Trophoblast cell (in vitro differentiated cells and primary cell): Measurements from ENCODE around the gene BAIAP2L1.

Experiments
- DNase-seq, 2 donors: peaks; one replicate each; pipeline ENCODE4 v3.0.0-alpha.2; 2016
- H2AFZ ChIP-seq: 2 replicates; pipeline ENCODE4 v1.6.1; 2013; ENCODE audit warnings: low read length, moderate library complexity, mild to moderate bottlenecking; ENCODE audit not compliant: insufficient read depth, poor library complexity
- H2AK5ac ChIP-seq: 2 replicates; pipeline ENCODE4 v1.6.1; 2013; ENCODE audit warnings: mild to moderate bottlenecking, low read length
- H2BK120ac ChIP-seq: 2 replicates; pipeline ENCODE4 v1.6.1; 2013; ENCODE audit warnings: low read length, mild to moderate bottlenecking, moderate library complexity; ENCODE audit not compliant: insufficient read depth, poor library complexity
- H2BK12ac ChIP-seq: 2 replicates; pipeline ENCODE4 v1.6.1; 2013; ENCODE audit warnings: mild to moderate bottlenecking, low read length, moderate library complexity
- H2BK5ac ChIP-seq: 2 replicates; pipeline ENCODE4 v1.6.1; 2013; ENCODE audit warnings: low read length, low read depth, moderate library complexity, mild to moderate bottlenecking; ENCODE audit not compliant: poor library complexity
- H3K14ac ChIP-seq: 2 replicates; pipeline ENCODE4 v1.6.1; 2013; ENCODE audit warnings: mild to moderate bottlenecking, low read length
- H3K18ac ChIP-seq: 2 replicates; pipeline ENCODE4 v1.6.1; 2013; ENCODE audit warnings: mild to moderate bottlenecking, low read length
- H3K23ac ChIP-seq: 2 replicates; pipeline ENCODE4 v1.6.1; 2013; ENCODE audit warnings: low read length
- H3K27ac ChIP-seq: 2 replicates; pipeline ENCODE4 v1.5.1; 2013; ENCODE audit warnings: low read depth, mild to moderate bottlenecking, inconsistent platforms, low read length, moderate library complexity
- H3K27me3 ChIP-seq: 2 replicates; pipeline ENCODE4 v1.6.1; 2013; ENCODE audit warnings: inconsistent platforms, mild to moderate bottlenecking, low read length, moderate library complexity; ENCODE audit not compliant: insufficient read depth
- H3K36me3 ChIP-seq, 2 experiments: 1 replicate in 1 of 2; 2 replicates in 1 of 2; pipeline ENCODE4 v1.6.1; 2013; ENCODE audit warnings: low read length in 2 of 2, mild to moderate bottlenecking in 2 of 2, moderate library complexity in 1 of 2; ENCODE audit not compliant: insufficient read depth in 2 of 2, control insufficient read depth in 1 of 2
- H3K4ac ChIP-seq: 2 replicates; pipeline ENCODE4 v1.6.1; 2013; ENCODE audit warnings: low read depth, mild to moderate bottlenecking, low read length, moderate library complexity
- H3K4me1 ChIP-seq, 2 experiments: 1 replicate in 1 of 2; 2 replicates in 1 of 2; pipeline ENCODE4 v1.6.1; 2013; ENCODE audit warnings: low read length in 2 of 2, mild to moderate bottlenecking in 2 of 2, moderate library complexity in 1 of 2; ENCODE audit not compliant: insufficient read depth in 2 of 2, control insufficient read depth in 1 of 2
- H3K4me2 ChIP-seq: 2 replicates; pipeline ENCODE4 v1.6.1; 2013; ENCODE audit warnings: inconsistent platforms, mild to moderate bottlenecking, low read length, moderate library complexity
- H3K4me3 ChIP-seq: 2 replicates; pipeline ENCODE4 v1.5.1; 2013; ENCODE audit warnings: mild to moderate bottlenecking, low read depth, low read length, inconsistent platforms
- H3K79me1 ChIP-seq: one replicate; pipeline ENCODE4 v1.6.1; 2013; ENCODE audit warnings: low read length
- H3K79me2 ChIP-seq: 2 replicates; pipeline ENCODE4 v1.6.1; 2013; ENCODE audit warnings: low read length, mild to moderate bottlenecking; ENCODE audit not compliant: control insufficient read depth, insufficient read depth, poor library complexity
- H3K9ac ChIP-seq: 2 replicates; pipeline ENCODE4 v1.6.1; 2013; ENCODE audit warnings: mild to moderate bottlenecking, low read length
- H3K9me3 ChIP-seq: 2 replicates; pipeline ENCODE4 v1.6.1; 2013; ENCODE audit warnings: low read depth, mild to moderate bottlenecking, control low read depth, inconsistent platforms, low read length; ENCODE audit not compliant: insufficient read depth
- H4K12ac ChIP-seq: 2 replicates; pipeline ENCODE4 v1.6.1; 2013; ENCODE audit warnings: low read depth, mild to moderate bottlenecking, low read length, moderate library complexity
- H4K8ac ChIP-seq: 2 replicates; pipeline ENCODE4 v1.6.1; 2013; ENCODE audit warnings: low read depth, mild to moderate bottlenecking, low read length, moderate library complexity
- H4K91ac ChIP-seq: one replicate; pipeline ENCODE4 v1.6.1; 2013; ENCODE audit warnings: low read depth, mild to moderate bottlenecking, low read length, moderate library complexity
- WGBS: extraction: QIAGEN DNeasy Blood & Tissue Kit; methylation state at CpG from one replicate; pipeline ENCODE4 v1.1.7; 2013; ENCODE audit warnings: missing lambda C conversion rate; ENCODE audit not compliant: insufficient read length, insufficient coverage; ENCODE audit errors: extremely low coverage; 5-methylcytosine and 5-hydroxymethylcytosine counted together

Gene BAIAP2L1

GRCh38 chr7:98286093-98286539 lies 114.8 kb downstream of the BAIAP2L1 start:
- H3K27ac ChIP-seq, result peak overlapping the region; percentile 86
- WGBS, result no CpG with 5 or more reads among the region's 14 CpGs

GRCh38 chr7:98285157-98286092 lies 115.5 kb downstream of the BAIAP2L1 start:
- H3K18ac ChIP-seq, result peak overlapping the region; percentile 91
- peaks cover 29 to 41% of the 10 kb centered on the region in 2 experiments for H3K36me3 ChIP-seq
- no peak overlapping the region for H3K9ac ChIP-seq
- no CpG with 5 or more reads among the region's 21 CpGs for WGBS
- no peaks in the 10 kb centered on the region for H3K27me3 ChIP-seq
- H4K12ac ChIP-seq, result peak overlapping the region; percentile 72
- peak overlapping the region; percentile 90 for H4K91ac ChIP-seq
- peak overlapping the region; percentile 8 for H2AFZ ChIP-seq
- peak overlapping the region; percentile 89 for H2BK120ac ChIP-seq
- peak overlapping the region; percentile 86 for H3K27ac ChIP-seq
- H3K4ac ChIP-seq, result peak overlapping the region; percentile 88
- H3K4me3 ChIP-seq, result peak overlapping the region; percentile 6
- no peaks in the 10 kb centered on the region for H3K9me3 ChIP-seq
- peak overlapping the region; percentile 94 for H2BK5ac ChIP-seq
- H3K4me2 ChIP-seq, result peak overlapping the region; percentile 88
- peaks cover 47 to 63% of the 10 kb centered on the region in 2 experiments for H3K4me1 ChIP-seq
- H3K23ac ChIP-seq, result no peak overlapping the region
- peak overlapping the region; percentile 99 for H2AK5ac ChIP-seq
- peak overlapping the region; percentile 58 for H2BK12ac ChIP-seq
- H3K14ac ChIP-seq, result peak overlapping the region; percentile 96
- peak; percentile 27 to 41 for DNase-seq
- peaks cover 50% of the 10 kb centered on the region for H3K79me1 ChIP-seq
- H4K8ac ChIP-seq, result peak overlapping the region; percentile 84
- H3K79me2 ChIP-seq, result peaks cover 55% of the 10 kb centered on the region

More at GRCh38 chr7:98286093-98286539, 114.8 kb downstream of the BAIAP2L1 start:
- Histone ChIP-seq H3K23ac (no peak overlapping the region), H2BK120ac (peak overlapping the region; percentile 89), H2BK5ac (peak overlapping the region; percentile 94), H3K4me1 (peaks cover 47 to 60% of the 10 kb centered on the region in 2 experiments), H3K79me2 (peaks cover 55% of the 10 kb centered on the region), H4K12ac (peak overlapping the region; percentile 72), H3K27me3 (no peaks in the 10 kb centered on the region), H3K9ac (no peak overlapping the region), H3K18ac (peak overlapping the region; percentile 91), H2AFZ (no peak overlapping the region), H3K36me3 (peaks cover 36 to 48% of the 10 kb centered on the region in 2 experiments), H2AK5ac (peak overlapping the region; percentile 99), H3K4ac (peak overlapping the region; percentile 88), H3K79me1 (peaks cover 50% of the 10 kb centered on the region), H3K4me2 (peak overlapping the region; percentile 52), H3K9me3 (no peaks in the 10 kb centered on the region), H3K4me3 (no peak overlapping the region), H4K91ac (peak overlapping the region; percentile 90), H2BK12ac (peak overlapping the region; percentile 58), H3K14ac (peak overlapping the region; percentile 96), H4K8ac (peak overlapping the region; percentile 84)
- DNase-seq, result peak; percentile 96 to 97

- H4K91ac ChIP-seq, result peak overlapping the region; percentile 90
- peaks cover 47 to 63% of the 10 kb centered on the region in 2 experiments for H3K4me1 ChIP-seq
- H3K27me3 ChIP-seq, result no peaks in the 10 kb centered on the region
- peak overlapping the region; percentile 84 for H4K8ac ChIP-seq
- peak overlapping the region; percentile 91 for H3K18ac ChIP-seq
- peak; percentile 91 to 92 for DNase-seq
- peak overlapping the region; percentile 8 for H2AFZ ChIP-seq
- no peak overlapping the region for H3K23ac ChIP-seq
- peaks cover 55% of the 10 kb centered on the region for H3K79me2 ChIP-seq
- peaks cover 28 to 38% of the 10 kb centered on the region in 2 experiments for H3K36me3 ChIP-seq
- peak overlapping the region; percentile 88 for H3K4me2 ChIP-seq
- peak overlapping the region; percentile 49 for H2BK120ac ChIP-seq
- WGBS, result no CpG with 5 or more reads among the region's 20 CpGs
- peak overlapping the region; percentile 3 for H2BK12ac ChIP-seq
- H4K12ac ChIP-seq, result no peak overlapping the region
- H3K27ac ChIP-seq, result peak overlapping the region; percentile 86
- no peak overlapping the region for H3K9ac ChIP-seq
- no peaks in the 10 kb centered on the region for H3K9me3 ChIP-seq
- peak overlapping the region; percentile 94 for H2BK5ac ChIP-seq
- H2AK5ac ChIP-seq, result peak overlapping the region; percentile 31
- H3K4ac ChIP-seq, result peak overlapping the region; percentile 88
- H3K14ac ChIP-seq, result peak overlapping the region; percentile 96
- peaks cover 50% of the 10 kb centered on the region for H3K79me1 ChIP-seq
- no peak overlapping the region for H3K4me3 ChIP-seq
Observed at GRCh38 chr7:98284335-98285036, 116.4 kb downstream of the BAIAP2L1 start.

GRCh38 chr7:98283887-98284222 lies 117.0 kb downstream of the BAIAP2L1 start:
- H3K4me3 ChIP-seq, result peak overlapping the region; percentile 44
- H2BK5ac ChIP-seq, result peak overlapping the region; percentile 65
- no peaks in the 10 kb centered on the region for H3K27me3 ChIP-seq
- H3K18ac ChIP-seq, result peak overlapping the region; percentile 71
- peak overlapping the region; percentile 62 for H4K8ac ChIP-seq
- H3K23ac ChIP-seq, result no peak overlapping the region
- peak overlapping the region; percentile 86 for H3K27ac ChIP-seq
- H3K79me1 ChIP-seq, result peaks cover 50% of the 10 kb centered on the region
- no peak for DNase-seq
- peak overlapping the region; percentile 87 for H2AK5ac ChIP-seq
- H4K12ac ChIP-seq, result peak overlapping the region; percentile 31
- peak overlapping the region; percentile 88 for H3K4ac ChIP-seq
- WGBS, result no CpG with 5 or more reads among the region's 8 CpGs
- H3K14ac ChIP-seq, result peak overlapping the region; percentile 81
- H3K36me3 ChIP-seq, result peaks cover 23 to 35% of the 10 kb centered on the region in 2 experiments
- no peaks in the 10 kb centered on the region for H3K9me3 ChIP-seq
- peaks cover 55% of the 10 kb centered on the region for H3K79me2 ChIP-seq
- H3K4me2 ChIP-seq, result peak overlapping the region; percentile 88
- no peak overlapping the region for H2AFZ ChIP-seq
- peak overlapping the region; percentile 49 for H2BK120ac ChIP-seq
- H2BK12ac ChIP-seq, result peak overlapping the region; percentile 6
- no peak overlapping the region for H3K9ac ChIP-seq
- H4K91ac ChIP-seq, result peak overlapping the region; percentile 41
- H3K4me1 ChIP-seq, result peaks cover 47 to 61% of the 10 kb centered on the region in 2 experiments
